ENCODE measurements around the gene GRAP2.

DNA sequence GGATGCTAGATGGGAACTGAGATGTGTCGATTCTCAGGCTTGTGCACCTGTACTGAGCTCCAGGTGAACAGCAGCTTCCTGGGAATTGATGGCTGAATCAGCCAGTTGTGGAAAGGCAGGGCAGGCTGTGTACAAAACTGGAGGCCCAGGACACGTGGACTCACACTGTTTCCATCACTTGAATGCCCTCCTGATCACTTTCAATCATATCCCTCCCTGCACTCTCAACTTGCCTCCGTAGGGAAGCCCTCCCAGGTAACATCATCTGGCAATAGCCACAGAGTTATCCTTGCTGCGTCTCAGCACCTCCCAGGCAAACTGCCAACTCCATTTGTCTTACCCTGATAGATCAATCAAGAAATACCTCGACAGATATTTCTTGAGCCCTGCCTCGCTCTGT, 104.0 kb downstream of the GRAP2 start:
- TF ChIP-seq CTCF (IDR thresholded peaks at IDR 0.05) (no peak), POLR2A (IDR thresholded peaks at IDR 0.05) (no peak)
